MM.1S (cell line): Measurements from ENCODE around the gene GAB2.

Source experiments
- EZH2 ChIP-seq: fragments of 300-600 bp; sonication (generic); optimal IDR thresholded peaks from 2 replicates; pipeline ENCODE3; 2017; ENCODE audit warnings: low read depth, mild to moderate bottlenecking, antibody characterized with exemption, low read length, mixed read lengths
- EZH2phosphoT487 ChIP-seq: fragments of 300-600 bp; sonication (generic); IDR thresholded peaks from 2 replicates; pipeline ENCODE4 v1.6.1; 2018; ENCODE audit warnings: antibody characterized with exemption, low read length
- TF ChIP-seq, protein P1 (sequence below): fragments of 300-600 bp; sonication (generic); IDR thresholded peaks from 2 replicates; pipeline ENCODE4 v1.5.1; 2016; ENCODE audit warnings: antibody characterized with exemption, low read length, mixed read lengths

DNA sequence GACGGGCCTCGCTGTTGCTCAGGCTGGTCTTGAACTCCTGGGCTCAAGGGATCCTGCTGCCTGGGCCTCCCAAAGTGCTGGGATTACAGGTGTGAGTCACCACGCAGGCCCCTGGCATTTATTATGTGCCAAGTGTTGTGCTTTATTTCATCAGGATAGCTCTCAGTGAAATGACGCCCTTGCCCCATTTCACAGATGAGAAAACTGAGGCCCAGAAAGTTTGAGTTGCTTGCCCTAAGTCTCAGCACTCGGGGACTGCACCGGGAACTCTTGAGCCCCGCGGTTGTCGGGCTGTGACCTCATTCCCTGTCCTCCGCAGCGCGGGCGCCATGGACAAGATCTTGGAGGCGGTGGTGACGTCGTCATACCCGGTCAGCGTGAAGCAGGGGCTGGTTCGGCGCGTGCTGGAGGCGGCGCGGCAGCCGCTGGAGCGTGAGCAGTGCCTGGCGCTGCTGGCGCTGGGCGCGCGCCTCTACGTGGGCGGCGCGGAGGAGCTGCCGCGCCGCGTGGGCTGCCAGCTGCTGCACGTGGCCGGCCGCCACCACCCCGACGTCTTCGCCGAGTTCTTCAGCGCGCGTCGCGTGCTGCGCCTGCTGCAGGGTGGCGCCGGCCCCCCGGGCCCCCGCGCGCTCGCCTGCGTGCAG lies 221.6 kb downstream of the GAB2 start:
- no peak for TF ChIP-seq EZH2
- TF ChIP-seq, protein P1, sequence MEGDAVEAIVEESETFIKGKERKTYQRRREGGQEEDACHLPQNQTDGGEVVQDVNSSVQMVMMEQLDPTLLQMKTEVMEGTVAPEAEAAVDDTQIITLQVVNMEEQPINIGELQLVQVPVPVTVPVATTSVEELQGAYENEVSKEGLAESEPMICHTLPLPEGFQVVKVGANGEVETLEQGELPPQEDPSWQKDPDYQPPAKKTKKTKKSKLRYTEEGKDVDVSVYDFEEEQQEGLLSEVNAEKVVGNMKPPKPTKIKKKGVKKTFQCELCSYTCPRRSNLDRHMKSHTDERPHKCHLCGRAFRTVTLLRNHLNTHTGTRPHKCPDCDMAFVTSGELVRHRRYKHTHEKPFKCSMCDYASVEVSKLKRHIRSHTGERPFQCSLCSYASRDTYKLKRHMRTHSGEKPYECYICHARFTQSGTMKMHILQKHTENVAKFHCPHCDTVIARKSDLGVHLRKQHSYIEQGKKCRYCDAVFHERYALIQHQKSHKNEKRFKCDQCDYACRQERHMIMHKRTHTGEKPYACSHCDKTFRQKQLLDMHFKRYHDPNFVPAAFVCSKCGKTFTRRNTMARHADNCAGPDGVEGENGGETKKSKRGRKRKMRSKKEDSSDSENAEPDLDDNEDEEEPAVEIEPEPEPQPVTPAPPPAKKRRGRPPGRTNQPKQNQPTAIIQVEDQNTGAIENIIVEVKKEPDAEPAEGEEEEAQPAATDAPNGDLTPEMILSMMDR: no peak
- no peak for TF ChIP-seq EZH2phosphoT487
